Loucy (cell line): Measurements from ENCODE around the gene ADCY5.

Experiments used
- H2AFZ ChIP-seq: fragments of 200-600 bp; sonication (generic); 2 replicates; pipeline ENCODE4 v1.6.0; 2016; ENCODE audit warnings: antibody characterized with exemption, mild to moderate bottlenecking, low read length, moderate library complexity
- H3F3A ChIP-seq: fragments of 200-600 bp; 2 replicates; pipeline ENCODE4 v1.6.0; 2016; ENCODE audit warnings: antibody characterized with exemption, low read depth, mild to moderate bottlenecking
- H3K27me3 ChIP-seq: fragments of 200-600 bp; sonication (generic); 2 replicates; pipeline ENCODE4 v1.6.1; 2014; ENCODE audit warnings: low read length, mild to moderate bottlenecking; ENCODE audit not compliant: insufficient read depth, poor library complexity, severe bottlenecking
- H3K36me3 ChIP-seq: fragments of 200-600 bp; sonication (generic); 2 replicates; pipeline ENCODE4 v1.6.1; 2016; ENCODE audit warnings: low read length; ENCODE audit not compliant: insufficient read depth
- H3K4me1 ChIP-seq: fragments of 200-600 bp; sonication (generic); 2 replicates; pipeline ENCODE4 v1.5.1; 2014; ENCODE audit warnings: low read length, mild to moderate bottlenecking; ENCODE audit not compliant: insufficient read depth, poor library complexity, severe bottlenecking
- H3K4me2 ChIP-seq: fragments of 200-600 bp; sonication (generic); 2 replicates; pipeline ENCODE4 v1.6.0; 2014; ENCODE audit warnings: antibody characterized with exemption, low read length, low read depth, mild to moderate bottlenecking; ENCODE audit not compliant: poor library complexity, severe bottlenecking
- H3K4me3 ChIP-seq: fragments of 200-600 bp; sonication (generic); 2 replicates; pipeline ENCODE4 v1.5.1; 2014; ENCODE audit warnings: low read length, mild to moderate bottlenecking, mixed read lengths; ENCODE audit not compliant: poor library complexity, severe bottlenecking
- H3K79me2 ChIP-seq: fragments of 200-600 bp; sonication (generic); 2 replicates; pipeline ENCODE4 v1.6.1; 2014; ENCODE audit warnings: low read length; ENCODE audit not compliant: insufficient read depth
- H3K9ac ChIP-seq: fragments of 200-600 bp; sonication (generic); 2 replicates; pipeline ENCODE4 v1.6.0; 2014; ENCODE audit warnings: mild to moderate bottlenecking, low read depth, low read length, moderate library complexity; ENCODE audit not compliant: poor library complexity, severe bottlenecking
- H3K9me2 ChIP-seq: fragments of 200-600 bp; sonication (generic); replicated peaks from 2 replicates; pipeline ENCODE4 v1.6.1; 2016; ENCODE audit warnings: low read depth, low read length, mixed read lengths
- H3K9me3 ChIP-seq: fragments of 200-600 bp; sonication (generic); 2 replicates; pipeline ENCODE4 v1.6.1; 2014; ENCODE audit warnings: mild to moderate bottlenecking, antibody characterized with exemption, low read length, low read depth; ENCODE audit not compliant: insufficient read depth
- H4K20me1 ChIP-seq: fragments of 200-600 bp; sonication (generic); 2 replicates; pipeline ENCODE4 v1.6.0; 2014; ENCODE audit warnings: antibody characterized with exemption, low read length, mild to moderate bottlenecking; ENCODE audit not compliant: insufficient read depth, poor library complexity, severe bottlenecking
- CTCF ChIP-seq: fragments of 200-600 bp; sonication (generic); conservative IDR thresholded peaks from 2 replicates; pipeline ENCODE4 v1.5.1; 2014; ENCODE audit warnings: mild to moderate bottlenecking, antibody characterized with exemption, low read length
- EZH2phosphoT487 ChIP-seq: fragments of 200-600 bp; IDR thresholded peaks from 2 replicates; pipeline ENCODE4 v1.6.1; 2018; ENCODE audit warnings: antibody characterized with exemption, mild to moderate bottlenecking, moderate library complexity, borderline replicate concordance

The ADCY5 gene

GRCh38 chr3:123448536-123449101 lies at the start of gene ADCY5:
ADCY5 (minus strand) TSS chr3:123449090; CDS start chr3:123448545, 545 bp downstream.
- no peaks in the 10 kb centered on the region for H3K4me1 ChIP-seq
- no peak within 1 kb of the TSS for H3K4me3 ChIP-seq
- H3K4me2 ChIP-seq: no peak within 1 kb of the TSS
- H3K9ac ChIP-seq: no peak within 1 kb of the TSS
- H3K79me2 ChIP-seq: no peaks in the 10 kb centered on the region
- no peaks in the 10 kb centered on the region for H3K9me2 ChIP-seq
- no peaks in the 10 kb centered on the region for H3K36me3 ChIP-seq
- no peak for TF ChIP-seq CTCF
- TF ChIP-seq EZH2phosphoT487: no peak
- H2AFZ ChIP-seq: no peak within 1 kb of the TSS
- H3K9me3 ChIP-seq: no peaks in the 10 kb centered on the region
- H3F3A ChIP-seq: no peaks in the 10 kb centered on the region
- H3K27me3 ChIP-seq: no peaks in the 10 kb centered on the region
- no peaks in the 10 kb centered on the region for H4K20me1 ChIP-seq

DNA sequence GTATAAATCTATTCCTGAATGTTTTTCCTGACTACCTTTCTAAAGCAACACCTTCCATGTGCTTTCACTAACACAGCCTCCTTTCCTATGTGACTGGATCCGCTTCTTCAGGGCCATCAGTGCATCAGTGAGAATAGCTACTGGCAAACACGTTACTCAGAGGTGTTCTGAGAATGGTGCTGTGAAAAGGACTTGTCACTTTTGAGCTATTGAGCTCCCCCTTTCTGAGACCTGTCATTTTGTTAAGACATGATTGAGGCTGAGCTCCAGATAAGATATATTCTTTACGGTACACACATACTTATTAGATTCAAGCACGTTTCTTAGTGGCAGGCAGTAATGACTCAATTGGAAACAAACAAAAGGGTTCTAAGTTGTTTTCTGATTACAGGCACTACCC lies 45.0 kb upstream of the ADCY5 start:
- no peak overlapping the region for H3K4me2 ChIP-seq
- no peaks in the 10 kb centered on the region for H3K9me2 ChIP-seq
- H3K9ac ChIP-seq: no peak overlapping the region
- no peaks in the 10 kb centered on the region for H3F3A ChIP-seq
- no peaks in the 10 kb centered on the region for H3K79me2 ChIP-seq
- no peaks in the 10 kb centered on the region for H3K9me3 ChIP-seq
- H3K4me1 ChIP-seq: no peaks in the 10 kb centered on the region
- no peak overlapping the region for H2AFZ ChIP-seq
- H3K36me3 ChIP-seq: peaks cover 17% of the 10 kb centered on the region; the same call in 1 of the 2 replicates
- H3K27me3 ChIP-seq: no peaks in the 10 kb centered on the region
- TF ChIP-seq CTCF: no peak
- no peak for TF ChIP-seq EZH2phosphoT487
- no peak overlapping the region for H3K4me3 ChIP-seq
- no peaks in the 10 kb centered on the region for H4K20me1 ChIP-seq

GRCh38 chr3:123491966-123492587 lies 43.2 kb upstream of the ADCY5 start:
- Histone ChIP-seq H3F3A (no peaks in the 10 kb centered on the region), H3K36me3 (peaks cover 4% of the 10 kb centered on the region; the same call in 1 of the 2 replicates), H3K4me1 (no peaks in the 10 kb centered on the region), H3K4me3 (no peak overlapping the region), H4K20me1 (no peaks in the 10 kb centered on the region), H2AFZ (no peak overlapping the region), H3K9me2 (no peaks in the 10 kb centered on the region), H3K4me2 (no peak overlapping the region), H3K9ac (no peak overlapping the region), H3K79me2 (no peaks in the 10 kb centered on the region), H3K9me3 (no peaks in the 10 kb centered on the region), H3K27me3 (no peaks in the 10 kb centered on the region)
- no peak for TF ChIP-seq EZH2phosphoT487
- TF ChIP-seq CTCF: no peak
